Left lung (tissue), 10 donors: Measurements from ENCODE around the gene GLIS2. TPM values are rescaled to one million over a fixed set of nuclear protein-coding genes. Genes with fewer than 3 reads are reported as not detected.

Experiments
- ATAC-seq: fragments of 200-7000 bp; cut with Tn5 transposase; one replicate; pipeline ENCODE4 v1.9.1; 2020; ENCODE audit warnings: moderate library complexity
- DNase-seq, 4 donors: peaks; one replicate each; pipeline ENCODE4 v3.0.0-alpha.2; 2013 to 2020
- H3K27ac ChIP-seq, 2 donors: fragments of 200-600 bp; sonication (generic) in 1 of 2; one replicate each; pipeline versions ENCODE4 v1.5.0 to v1.8.0; 2020 to 2021
- H3K27me3 ChIP-seq, 2 donors: fragments of 200-600 bp; sonication (generic) in 1 of 2; one replicate each; pipeline versions ENCODE4 v1.5.0 to v1.8.0; 2020 to 2021
- H3K36me3 ChIP-seq, 2 donors: fragments of 200-600 bp; sonication (generic) in 1 of 2; one replicate each; pipeline versions ENCODE4 v1.5.0 to v1.8.0; 2020 to 2021
- H3K4me1 ChIP-seq, 2 donors: fragments of 200-600 bp; one replicate each; pipeline ENCODE4 v1.8.0; 2021
- H3K4me3 ChIP-seq, 2 donors: fragments of 200-600 bp; sonication (generic) in 1 of 2; one replicate each; pipeline versions ENCODE4 v1.5.0 to v1.8.0; 2020 to 2021; ENCODE audit warnings: mild to moderate bottlenecking in 1 of 2
- H3K9me3 ChIP-seq, 2 donors: fragments of 200-600 bp; sonication (generic) in 1 of 2; one replicate each; pipeline versions ENCODE4 v1.5.0 to v1.8.0; 2020 to 2021
- CTCF ChIP-seq, 2 donors: fragments of 200-600 bp; sonication (generic) in 1 of 2; IDR thresholded peaks; one replicate each; pipeline versions ENCODE4 v1.5.0 to v1.8.0; 2021; ENCODE audit warnings: antibody characterized with exemption in 2 of 2
- intact Hi-C, 2 donors: fragments of 100-400 bp; cut with DNase I; formaldehyde crosslinking; loops; one replicate each; pipeline versions ENCODE4 v1.11.2 to v1.14.2; 2022
- polyA plus RNA-seq, 6 donors: library from polyadenylated mRNA; unstranded; fragments of 120-200 nt; gene quantifications; one replicate each; pipeline ENCODE4 v1.2.1, GENCODE V29; 2013; ENCODE audit not compliant: insufficient read length in 6 of 6
- total RNA-seq, 2 donors: library from RNA; stranded (reverse); fragmentation: NEBNext Ultra II Directional; extraction: Animal tissue kit (Norgen Biotek cat#: 25700); gene quantifications; one replicate each; pipeline ENCODE4 v1.2.1, GENCODE V29; 2021
- donor health status: DM: no; HTN: yes; CAD: no.
- donor health status: DM: no; HTN: no; CAD: no.

Gene GLIS2
- total and polyA plus RNA-seq, 8 donors: 17.2 to 31.0 (median 25.3) TPM

- peaks cover 10 to 48% of the 10 kb centered on the region in 2 donors for H3K4me1 ChIP-seq
- H3K27ac ChIP-seq: peak overlapping the region in 1 of 2 donors; percentile 82
- H3K36me3 ChIP-seq: peaks cover 0 to 32% of the 10 kb centered on the region in 2 donors
- no peak overlapping the region for H3K4me3 ChIP-seq
- no peak for DNase-seq
- no peaks in the 10 kb centered on the region for H3K27me3 ChIP-seq
- TF ChIP-seq CTCF (IDR thresholded peaks at IDR 0.05): no peak
- intact Hi-C loops: no loop called here
- H3K9me3 ChIP-seq: no peaks in the 10 kb centered on the region
- no peak for ATAC-seq
Observed at GRCh38 chr16:4351880-4352279, 36.0 kb downstream of the GLIS2 start.

GRCh38 chr16:4352843-4353242, 37.0 kb downstream of the GLIS2 start:
- Histone ChIP-seq H3K27me3 (no peaks in the 10 kb centered on the region), H3K27ac (no peak overlapping the region), H3K9me3 (no peaks in the 10 kb centered on the region), H3K4me3 (no peak overlapping the region), H3K36me3 (peaks cover 0 to 41% of the 10 kb centered on the region in 2 donors), H3K4me1 (peaks cover 10 to 38% of the 10 kb centered on the region in 2 donors)
- ATAC-seq: no peak
- intact Hi-C loops: no loop called here
- no peak for TF ChIP-seq CTCF (IDR thresholded peaks at IDR 0.05)
- DNase-seq: no peak

GRCh38 chr16:4353675-4354074, 37.8 kb downstream of the GLIS2 start:
- Histone ChIP-seq H3K27ac (no peak overlapping the region), H3K27me3 (no peaks in the 10 kb centered on the region), H3K4me3 (no peak overlapping the region), H3K36me3 (peaks cover 0 to 50% of the 10 kb centered on the region in 2 donors), H3K4me1 (peaks cover 10 to 30% of the 10 kb centered on the region in 2 donors), H3K9me3 (no peaks in the 10 kb centered on the region)
- DNase-seq: no peak
- no peak for TF ChIP-seq CTCF (IDR thresholded peaks at IDR 0.05)
- no peak for ATAC-seq
- intact Hi-C loops: no loop called here

GRCh38 chr16:4354512-4355409, 38.9 kb downstream of the GLIS2 start:
- DNase-seq (peak in 1 of 4 donors; percentile 68), ATAC-seq (no peak)
- TF ChIP-seq CTCF (IDR thresholded peaks at IDR 0.05): no peak
- H3K4me3 ChIP-seq: no peak overlapping the region
- H3K9me3 ChIP-seq: no peaks in the 10 kb centered on the region
- H3K27me3 ChIP-seq: no peaks in the 10 kb centered on the region
- H3K27ac ChIP-seq: no peak overlapping the region
- intact Hi-C loops: loop anchor here in 1 of 2 donors (5.0 kb wide), 1 partner anchor 48 kb away; no protein-coding TSS in a partner anchor
- H3K4me1 ChIP-seq: peaks cover 9 to 19% of the 10 kb centered on the region in 2 donors
- peaks cover 0 to 58% of the 10 kb centered on the region in 2 donors for H3K36me3 ChIP-seq

GRCh38 chr16:4356820-4357219, 41.0 kb downstream of the GLIS2 start:
- peaks cover 0 to 4% of the 10 kb centered on the region in 2 donors for H3K4me1 ChIP-seq

More at GRCh38 chr16:4356820-4357219, 41.0 kb downstream of the GLIS2 start:
- intact Hi-C loops: loop anchor here in 1 of 2 donors (5.0 kb wide), 1 partner anchor 45 kb away; no protein-coding TSS in a partner anchor
- Histone ChIP-seq H3K27me3 (no peaks in the 10 kb centered on the region), H3K4me3 (no peak overlapping the region), H3K27ac (no peak overlapping the region), H3K9me3 (no peaks in the 10 kb centered on the region), H3K36me3 (peaks cover 0 to 76% of the 10 kb centered on the region in 2 donors)
- ATAC-seq (no peak), DNase-seq (peak in 1 of 4 donors; percentile 54)
- TF ChIP-seq CTCF (IDR thresholded peaks at IDR 0.05): no peak
